Upper lobe of right lung (tissue), 1 donor: ENCODE data around the gene ROR1. TPM values are rescaled to one million over a fixed set of nuclear protein-coding genes. Genes with fewer than 3 reads are reported as not detected.

ENCODE experiments used
- ATAC-seq: fragments of 200-7000 bp; cut with Tn5 transposase; one replicate; pipeline ENCODE4 v1.9.1; 2020; ENCODE audit warnings: mild to moderate bottlenecking, moderate library complexity
- DNase-seq: peaks from one replicate; pipeline ENCODE4 v3.0.0-alpha.2; 2020
- H3K27ac ChIP-seq: fragments of 200-600 bp; one replicate; pipeline ENCODE4 v1.8.0; 2022
- H3K27me3 ChIP-seq: fragments of 200-600 bp; one replicate; pipeline ENCODE4 v1.8.0; 2022; ENCODE audit warnings: mild to moderate bottlenecking
- H3K36me3 ChIP-seq: fragments of 200-600 bp; one replicate; pipeline ENCODE4 v1.8.0; 2022
- H3K4me1 ChIP-seq: fragments of 200-600 bp; one replicate; pipeline ENCODE4 v1.8.0; 2022
- H3K4me3 ChIP-seq: fragments of 200-600 bp; one replicate; pipeline ENCODE4 v1.8.0; 2022; ENCODE audit warnings: mild to moderate bottlenecking
- H3K9me3 ChIP-seq: fragments of 200-600 bp; one replicate; pipeline ENCODE4 v1.8.0; 2022
- intact Hi-C: fragments of 100-400 bp; cut with DNase I; formaldehyde crosslinking; loops from one replicate; pipeline ENCODE4 v1.11.0; 2022
- total RNA-seq: library from RNA; stranded (reverse); fragmentation: NEBNext Ultra II Directional; extraction: Animal tissue kit (Norgen Biotek cat#: 25700); gene quantifications from one replicate; pipeline ENCODE4 v1.2.1, GENCODE V29; 2021
- TF ChIP-seq, protein P1 (sequence below): fragments of 200-600 bp; IDR thresholded peaks from one replicate; pipeline ENCODE4 v1.8.0; 2022; ENCODE audit warnings: antibody characterized with exemption
- donor health status: DM: no; HTN: yes; CAD: no; lungs with severe emphysema.

Gene ROR1
- total RNA-seq, 1 donor from 2014 or later: 21.4 TPM

DNA sequence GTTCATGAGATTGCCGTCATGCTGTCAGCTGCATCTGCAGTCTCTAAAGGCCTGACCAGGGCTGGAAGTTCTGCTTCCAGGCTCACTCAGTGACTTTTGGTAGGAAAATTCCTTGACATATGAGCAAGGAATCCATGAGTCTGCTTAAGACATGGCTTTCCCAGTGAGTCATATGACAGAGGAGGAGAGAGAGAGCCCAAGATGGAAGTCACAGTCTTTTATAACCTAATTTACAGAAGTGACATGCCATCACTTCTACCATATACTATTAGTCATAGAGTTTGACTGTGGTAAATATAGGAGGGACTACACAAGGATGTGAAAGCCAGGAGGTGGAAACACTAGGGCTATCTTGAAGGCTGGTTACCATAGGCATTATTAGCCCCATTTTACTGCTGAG lies 115.2 kb downstream of the ROR1 start:
- no peaks in the 10 kb centered on the region for H3K9me3 ChIP-seq
- no peak overlapping the region for H3K27ac ChIP-seq
- ATAC-seq (no peak), DNase-seq (no peak)
- no peaks in the 10 kb centered on the region for H3K27me3 ChIP-seq
- no peaks in the 10 kb centered on the region for H3K4me1 ChIP-seq
- no peaks in the 10 kb centered on the region for H3K36me3 ChIP-seq
- TF ChIP-seq, protein P1, sequence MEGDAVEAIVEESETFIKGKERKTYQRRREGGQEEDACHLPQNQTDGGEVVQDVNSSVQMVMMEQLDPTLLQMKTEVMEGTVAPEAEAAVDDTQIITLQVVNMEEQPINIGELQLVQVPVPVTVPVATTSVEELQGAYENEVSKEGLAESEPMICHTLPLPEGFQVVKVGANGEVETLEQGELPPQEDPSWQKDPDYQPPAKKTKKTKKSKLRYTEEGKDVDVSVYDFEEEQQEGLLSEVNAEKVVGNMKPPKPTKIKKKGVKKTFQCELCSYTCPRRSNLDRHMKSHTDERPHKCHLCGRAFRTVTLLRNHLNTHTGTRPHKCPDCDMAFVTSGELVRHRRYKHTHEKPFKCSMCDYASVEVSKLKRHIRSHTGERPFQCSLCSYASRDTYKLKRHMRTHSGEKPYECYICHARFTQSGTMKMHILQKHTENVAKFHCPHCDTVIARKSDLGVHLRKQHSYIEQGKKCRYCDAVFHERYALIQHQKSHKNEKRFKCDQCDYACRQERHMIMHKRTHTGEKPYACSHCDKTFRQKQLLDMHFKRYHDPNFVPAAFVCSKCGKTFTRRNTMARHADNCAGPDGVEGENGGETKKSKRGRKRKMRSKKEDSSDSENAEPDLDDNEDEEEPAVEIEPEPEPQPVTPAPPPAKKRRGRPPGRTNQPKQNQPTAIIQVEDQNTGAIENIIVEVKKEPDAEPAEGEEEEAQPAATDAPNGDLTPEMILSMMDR: no peak
- intact Hi-C loops: no loop called here
- H3K4me3 ChIP-seq: no peak overlapping the region

DNA sequence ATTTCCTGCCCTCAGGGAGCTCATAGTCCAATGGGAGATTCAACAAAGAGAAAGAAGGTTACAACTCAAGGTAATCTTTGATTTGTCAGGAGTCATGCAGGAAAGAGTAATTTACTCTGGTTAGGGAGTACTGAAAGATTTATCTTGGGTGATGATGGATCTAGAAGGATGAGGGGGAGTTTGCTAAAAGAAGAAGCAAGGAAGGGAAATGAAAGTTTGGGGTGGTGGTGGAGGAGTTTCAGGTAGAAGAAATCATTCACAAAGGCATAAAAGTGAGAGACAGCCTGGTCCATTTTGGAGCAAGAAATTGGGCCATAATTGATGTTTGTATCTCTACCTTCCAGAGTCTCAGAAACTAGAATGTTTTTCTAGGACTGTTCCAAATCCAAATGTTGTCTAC lies 116.7 kb downstream of the ROR1 start:
- Histone ChIP-seq H3K27me3 (no peaks in the 10 kb centered on the region), H3K36me3 (no peaks in the 10 kb centered on the region), H3K9me3 (no peaks in the 10 kb centered on the region), H3K4me3 (no peak overlapping the region), H3K4me1 (peaks cover 3% of the 10 kb centered on the region), H3K27ac (no peak overlapping the region)
- ATAC-seq (no peak), DNase-seq (no peak)
- TF ChIP-seq, protein P1: no peak
- intact Hi-C loops: no loop called here

DNA sequence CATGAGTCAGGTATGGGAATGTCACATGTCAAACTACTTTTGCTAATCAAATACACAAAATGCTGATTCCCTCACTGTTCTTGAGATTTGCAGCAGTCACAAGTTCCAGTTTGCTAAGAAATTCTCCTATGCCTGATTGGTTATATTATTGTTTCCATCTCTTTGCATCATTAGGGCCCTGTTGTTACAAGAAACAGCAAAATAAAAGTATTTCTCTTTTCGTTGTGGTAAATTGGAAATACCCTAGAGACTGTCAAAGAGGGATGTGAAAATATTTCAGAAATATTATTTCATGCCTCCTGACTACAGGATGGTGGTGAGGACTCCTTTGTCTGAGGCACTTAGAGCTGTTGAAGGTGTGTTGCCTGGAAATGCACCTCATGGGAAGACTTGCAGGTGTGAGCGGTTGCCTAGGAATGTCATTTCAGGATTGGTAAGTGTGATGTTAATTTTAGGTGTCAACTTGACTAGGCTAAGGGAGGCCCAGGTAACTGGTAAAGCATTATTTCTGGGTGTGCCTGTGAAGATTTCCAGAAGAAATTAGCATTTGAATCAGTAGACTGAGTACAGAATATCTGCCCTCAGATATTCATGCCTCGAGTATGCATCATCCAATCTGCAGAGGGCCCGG lies 117.4 kb downstream of the ROR1 start:
- H3K4me3 ChIP-seq: no peak overlapping the region
- ATAC-seq (no peak), DNase-seq (no peak)
- H3K27me3 ChIP-seq: no peaks in the 10 kb centered on the region
- intact Hi-C loops: no loop called here
- peaks cover 3% of the 10 kb centered on the region for H3K4me1 ChIP-seq
- no peaks in the 10 kb centered on the region for H3K9me3 ChIP-seq
- TF ChIP-seq, protein P1: no peak
- H3K36me3 ChIP-seq: no peaks in the 10 kb centered on the region
- H3K27ac ChIP-seq: no peak overlapping the region

DNA sequence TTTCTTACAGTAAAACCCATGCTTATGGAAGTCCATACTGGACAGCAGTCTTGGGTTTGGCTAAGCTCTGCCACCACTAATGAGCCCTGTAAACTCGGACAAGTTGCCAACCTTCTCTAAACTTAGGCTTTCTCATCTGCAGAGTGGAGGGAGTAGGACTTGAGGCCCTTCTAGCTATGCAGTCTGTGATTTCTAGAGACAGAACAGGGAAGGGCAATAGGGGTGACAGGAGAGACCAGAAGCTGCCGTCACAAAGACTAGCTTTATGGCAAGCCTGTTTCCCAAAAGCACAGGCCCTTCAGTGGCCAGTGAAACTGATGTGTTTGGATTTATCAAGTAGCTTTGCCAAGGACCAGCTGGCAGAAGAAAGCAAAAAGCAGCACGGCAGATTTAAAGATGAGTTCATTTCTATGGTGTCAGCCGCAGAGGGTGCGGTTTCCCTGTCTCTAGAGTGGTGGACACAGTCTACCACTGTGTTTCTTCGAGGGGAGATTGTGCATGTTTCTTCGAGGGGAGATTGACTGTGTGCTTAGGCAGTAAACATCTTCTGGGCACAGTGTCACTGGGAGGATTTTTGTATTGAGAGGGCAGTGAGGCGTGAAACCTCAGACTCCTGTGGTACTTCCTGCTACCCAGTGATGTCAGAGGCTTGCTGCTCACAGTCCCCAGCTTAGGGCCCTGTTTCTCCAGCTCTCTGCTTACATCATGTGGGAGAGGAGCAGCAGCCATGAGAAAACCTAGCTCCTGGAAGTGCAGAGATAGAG lies 119.0 kb downstream of the ROR1 start:
- Histone ChIP-seq H3K36me3 (no peaks in the 10 kb centered on the region), H3K27me3 (no peaks in the 10 kb centered on the region), H3K27ac (no peak overlapping the region), H3K4me3 (no peak overlapping the region), H3K9me3 (no peaks in the 10 kb centered on the region), H3K4me1 (peaks cover 3% of the 10 kb centered on the region)
- intact Hi-C loops: no loop called here
- DNase-seq (no peak), ATAC-seq (peak; percentile 62)
- TF ChIP-seq, protein P1: no peak

DNA sequence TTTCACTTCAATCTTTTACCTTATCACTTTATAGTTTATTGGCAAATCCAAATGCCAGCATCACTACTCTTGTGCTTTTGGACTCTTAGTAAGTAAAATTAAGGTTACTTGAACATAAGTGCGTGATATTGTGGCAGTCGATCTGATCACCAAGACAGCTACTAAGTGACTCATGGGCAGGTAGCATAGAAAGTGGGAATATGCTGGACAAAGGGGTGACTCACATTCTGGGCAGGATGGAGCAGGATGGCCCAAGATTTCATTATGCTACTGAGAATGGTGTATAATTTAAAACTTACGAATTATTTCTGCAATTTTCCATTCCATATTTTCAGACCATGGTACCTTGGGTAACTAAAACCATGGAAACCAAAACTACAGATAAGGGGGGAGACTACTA lies 120.2 kb downstream of the ROR1 start:
- Histone ChIP-seq H3K27ac (no peak overlapping the region), H3K36me3 (no peaks in the 10 kb centered on the region), H3K4me1 (peaks cover 3% of the 10 kb centered on the region), H3K9me3 (no peaks in the 10 kb centered on the region), H3K4me3 (no peak overlapping the region), H3K27me3 (no peaks in the 10 kb centered on the region)
- ATAC-seq: no peak
- TF ChIP-seq, protein P1: no peak
- DNase-seq: no peak
- intact Hi-C loops: no loop called here
